Vagina (tissue), 2 donors: ENCODE data around the gene LRRC4C.

Experiments used
- POLR2A ChIP-seq, 2 donors: fragments of 450-650 bp; IDR thresholded peaks; one replicate each; pipeline ENCODE4 v1.6.1; 2017; ENCODE audit warnings: antibody characterized with exemption in 2 of 2, mild to moderate bottlenecking in 2 of 2, moderate library complexity in 2 of 2
- TF ChIP-seq, protein P1 (sequence below), 3 experiments: fragments of 450-650 bp in 2 of 3; fragments of 200-600 bp in 1 of 3; sonication (generic) in 1 of 3; IDR thresholded peaks; one replicate each; pipeline ENCODE4 v1.5.1; 2017 to 2019; ENCODE audit warnings: antibody characterized with exemption in 3 of 3, mild to moderate bottlenecking in 2 of 3, moderate library complexity in 2 of 3

DNA sequence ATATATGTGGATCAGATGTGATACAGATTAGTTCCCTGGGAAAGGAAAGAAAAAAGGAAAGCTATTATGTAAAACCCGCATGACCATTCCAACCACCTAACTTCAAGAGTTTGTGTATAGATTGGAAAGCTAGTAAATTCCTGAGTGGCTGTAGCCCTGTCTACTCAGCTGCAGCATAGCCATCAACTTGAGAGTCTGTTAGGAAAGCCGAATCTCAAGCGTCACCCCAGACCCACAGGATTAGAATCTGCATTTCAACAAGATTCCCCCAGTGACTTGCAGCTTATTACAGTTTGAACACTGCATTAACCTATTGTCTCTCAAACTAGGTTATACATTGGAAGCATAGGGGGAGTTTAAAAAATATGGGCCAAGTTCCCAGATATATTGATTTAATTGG lies 921.7 kb downstream of the LRRC4C start:
- TF ChIP-seq POLR2A (IDR thresholded peaks at IDR 0.05) = no peak
- TF ChIP-seq, protein P1, sequence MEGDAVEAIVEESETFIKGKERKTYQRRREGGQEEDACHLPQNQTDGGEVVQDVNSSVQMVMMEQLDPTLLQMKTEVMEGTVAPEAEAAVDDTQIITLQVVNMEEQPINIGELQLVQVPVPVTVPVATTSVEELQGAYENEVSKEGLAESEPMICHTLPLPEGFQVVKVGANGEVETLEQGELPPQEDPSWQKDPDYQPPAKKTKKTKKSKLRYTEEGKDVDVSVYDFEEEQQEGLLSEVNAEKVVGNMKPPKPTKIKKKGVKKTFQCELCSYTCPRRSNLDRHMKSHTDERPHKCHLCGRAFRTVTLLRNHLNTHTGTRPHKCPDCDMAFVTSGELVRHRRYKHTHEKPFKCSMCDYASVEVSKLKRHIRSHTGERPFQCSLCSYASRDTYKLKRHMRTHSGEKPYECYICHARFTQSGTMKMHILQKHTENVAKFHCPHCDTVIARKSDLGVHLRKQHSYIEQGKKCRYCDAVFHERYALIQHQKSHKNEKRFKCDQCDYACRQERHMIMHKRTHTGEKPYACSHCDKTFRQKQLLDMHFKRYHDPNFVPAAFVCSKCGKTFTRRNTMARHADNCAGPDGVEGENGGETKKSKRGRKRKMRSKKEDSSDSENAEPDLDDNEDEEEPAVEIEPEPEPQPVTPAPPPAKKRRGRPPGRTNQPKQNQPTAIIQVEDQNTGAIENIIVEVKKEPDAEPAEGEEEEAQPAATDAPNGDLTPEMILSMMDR (IDR thresholded peaks at IDR 0.05) = no peak
